ENCODE results near the gene SMC1A. TPM values are rescaled to one million over a fixed set of nuclear protein-coding genes. Genes with fewer than 3 reads are reported as not detected.

The SMC1A gene
- total and polyA plus RNA-seq, 2 of the 8 experiments (the other 6 are each of a cell fraction or from before 2014, with no cell fraction given): 22.2 to 98.1 TPM

DNA sequence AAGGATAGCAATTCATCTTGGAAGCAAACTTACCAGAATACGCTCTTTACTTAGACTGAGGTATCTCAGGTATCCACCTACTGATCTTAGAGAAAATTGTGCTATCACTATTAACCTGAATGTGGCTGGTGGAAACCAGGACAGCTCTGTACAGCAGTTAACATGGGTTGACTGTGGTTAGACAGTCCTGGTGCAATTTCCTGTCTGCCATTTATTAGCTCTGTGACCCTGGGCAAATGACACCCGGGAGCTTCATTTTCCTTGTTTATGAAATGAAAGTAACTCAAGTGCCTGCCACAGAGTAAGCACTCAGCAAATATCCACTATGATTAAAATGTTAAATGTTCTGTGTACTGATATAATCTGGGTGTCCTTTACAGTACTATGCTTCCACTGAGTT, 60.0 kb downstream of the SMC1A start:
- H4K91ac ChIP-seq (replicated peaks; ENCODE audit: insufficient read length, low read length): no peak overlapping the region
- H4K5ac ChIP-seq (ENCODE audit: insufficient read length, low read depth, low read length): no peak overlapping the region
- no peak overlapping the region for H2BK5ac ChIP-seq (ENCODE audit: low read depth, low read length)
- CTCF ChIA-PET (ENCODE audit: partially characterized antibody): interaction anchor here (1.1 kb wide), 1 partner anchor 49 kb away, joined by 3 read pairs; no protein-coding TSS in a partner anchor
- no peaks in the 10 kb centered on the region for H3K27me3 ChIP-seq (replicated peaks in 1 of 4; ENCODE audit: control insufficient read depth in 3 of 4, extremely low read depth in 1 of 4, insufficient read depth in 3 of 4, low read length in 3 of 4)
- no peaks in the 10 kb centered on the region for H3K9me3 ChIP-seq (ENCODE audit: insufficient read depth in 2 of 2, low read depth in 1 of 2, low read length in 1 of 2)
- no peak overlapping the region for H3K56ac ChIP-seq (replicated peaks; ENCODE audit: insufficient read length, low read depth, low read length)
- no peak overlapping the region for H2BK15ac ChIP-seq (ENCODE audit: low read length)
- H3K36me3 ChIP-seq (ENCODE audit: control insufficient read depth in 2 of 4, insufficient read depth in 4 of 4, low read length in 3 of 4): no peaks in the 10 kb centered on the region
- H2AK5ac ChIP-seq (ENCODE audit: low read depth, low read length): no peak overlapping the region
- no peaks in the 10 kb centered on the region for H4K20me1 ChIP-seq (replicated peaks in 1 of 2; ENCODE audit: control insufficient read depth in 1 of 2, insufficient read depth in 2 of 2, low read length in 2 of 2)
- TF ChIP-seq HDAC2 (IDR thresholded peaks at IDR 0.05; ENCODE audit: borderline replicate concordance in 1 of 2, low read depth in 2 of 2, low read length in 2 of 2) (no peak), TCF12 (IDR thresholded peaks at IDR 0.05; ENCODE audit: low read depth, low read length) (no peak), SUZ12 (IDR thresholded peaks at IDR 0.05; ENCODE audit: low read length) (no peak), POU5F1 (IDR thresholded peaks at IDR 0.05; ENCODE audit: low read depth, low read length) (no peak), RXRA (IDR thresholded peaks at IDR 0.05; ENCODE audit: insufficient read depth, low read depth, low read length) (no peak), TBP (IDR thresholded peaks at IDR 0.05; ENCODE audit: low read depth, low read length) (no peak), NRF1 (IDR thresholded peaks at IDR 0.05; ENCODE audit: low read depth, low read length) (no peak), CTBP2 (IDR thresholded peaks at IDR 0.05; ENCODE audit: borderline replicate concordance, insufficient read depth, insufficient read length, low read length) (no peak), SP4 (IDR thresholded peaks at IDR 0.05; ENCODE audit: low read length) (no peak), POLR2A (IDR thresholded peaks at IDR 0.05; ENCODE audit: control extremely low read depth in 1 of 2, low read depth in 2 of 2, low read length in 2 of 2) (no peak), KDM5A (IDR thresholded peaks at IDR 0.05; ENCODE audit: low read length) (no peak), TEAD4 (IDR thresholded peaks at IDR 0.05; ENCODE audit: low read depth, low read length) (no peak), EP300 (IDR thresholded peaks at IDR 0.05; ENCODE audit: borderline replicate concordance in 1 of 2, low read depth in 2 of 2, low read length in 2 of 2) (no peak), POLR2AphosphoS5 (IDR thresholded peaks at IDR 0.05; ENCODE audit: low read depth, low read length) (no peak)
- TF ChIP-seq, protein P1, sequence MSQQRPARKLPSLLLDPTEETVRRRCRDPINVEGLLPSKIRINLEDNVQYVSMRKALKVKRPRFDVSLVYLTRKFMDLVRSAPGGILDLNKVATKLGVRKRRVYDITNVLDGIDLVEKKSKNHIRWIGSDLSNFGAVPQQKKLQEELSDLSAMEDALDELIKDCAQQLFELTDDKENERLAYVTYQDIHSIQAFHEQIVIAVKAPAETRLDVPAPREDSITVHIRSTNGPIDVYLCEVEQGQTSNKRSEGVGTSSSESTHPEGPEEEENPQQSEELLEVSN (IDR thresholded peaks at IDR 0.05): no peak
- no peak overlapping the region for H3K4ac ChIP-seq (replicated peaks; ENCODE audit: insufficient read length, low read depth, low read length)
- H2AFZ ChIP-seq (ENCODE audit: low read length): no peak overlapping the region
- H3K23me2 ChIP-seq (ENCODE audit: low read depth, low read length): no peaks in the 10 kb centered on the region
- no peak overlapping the region for H3K14ac ChIP-seq (ENCODE audit: insufficient read length)
- no peak overlapping the region for H2BK12ac ChIP-seq (ENCODE audit: low read depth, low read length)
- H3K23ac ChIP-seq (ENCODE audit: insufficient read length): no peak overlapping the region
- H2BK120ac ChIP-seq (replicated peaks; ENCODE audit: low read depth, low read length): no peak overlapping the region
- DNase-seq (ENCODE audit: low read depth in 1 of 2, low spot score in 2 of 2): no peak
- H3K4me1 ChIP-seq (replicated peaks in 1 of 4; ENCODE audit: control insufficient read depth in 3 of 4, insufficient read depth in 4 of 4, low read length in 3 of 4): no peaks in the 10 kb centered on the region
- no peak overlapping the region for H2BK20ac ChIP-seq (ENCODE audit: low read length)
- WGBS, 2 experiments (ENCODE audit: extremely low coverage in 1 of 2, insufficient coverage in 1 of 2, insufficient read length in 1 of 2, insufficient replicate concordance in 2 of 2, low coverage in 1 of 2, low lambda C conversion rate in 2 of 2, missing lambda C conversion rate in 1 of 2): 90% methylated on average over 2 of the region's 2 CpGs; no CpG with 5 or more reads in 1 of the 2 experiments
- H3K27ac ChIP-seq (ENCODE audit: low read depth, low read length): no peak overlapping the region
- no peak overlapping the region for H4K8ac ChIP-seq (ENCODE audit: extremely low read depth, insufficient read depth, low read length)
- no peaks in the 10 kb centered on the region for H3K79me2 ChIP-seq (ENCODE audit: control insufficient read depth in 1 of 2, insufficient read depth in 2 of 2, low read length in 2 of 2)
- H3K4me3 ChIP-seq (ENCODE audit: extremely low read depth in 1 of 4, insufficient read depth in 2 of 4, low read depth in 3 of 4, low read length in 4 of 4): no peak overlapping the region
- no peak for FAIRE-seq
- no peaks in the 10 kb centered on the region for H3K79me1 ChIP-seq (ENCODE audit: low read depth, low read length)
- POLR2A ChIA-PET (ENCODE audit: partially characterized antibody): interaction anchor here (1.3 kb wide), 1 partner anchor 12 kb away, joined by 4 read pairs; no protein-coding TSS in a partner anchor
- H3K18ac ChIP-seq (ENCODE audit: extremely low read depth, low read length): no peak overlapping the region
- no peak overlapping the region for H3K9ac ChIP-seq (replicated peaks in 1 of 4; ENCODE audit: extremely low read depth in 1 of 4, low read depth in 3 of 4, low read length in 3 of 4)
- no peak overlapping the region for H3K4me2 ChIP-seq (ENCODE audit: insufficient read depth in 1 of 2, low read depth in 2 of 2, low read length in 2 of 2)
